Right lobe of liver (tissue), 4 donors: Measurements from ENCODE around the gene POU2F1.

ENCODE experiments used
- CTCF ChIP-seq, 4 donors: fragments of 200-600 bp in 3 of 4; fragments of 450-650 bp in 1 of 4; IDR thresholded peaks; one replicate each; pipeline versions ENCODE4 v1.5.1 to v1.8.0; 2016 to 2022; ENCODE audit warnings: antibody characterized with exemption in 4 of 4, mild to moderate bottlenecking in 2 of 4
- POLR2A ChIP-seq: fragments of 450-650 bp; IDR thresholded peaks from one replicate; pipeline ENCODE4 v1.6.1; 2017; ENCODE audit warnings: antibody characterized with exemption, mild to moderate bottlenecking
- donor health status: DM: no; HTN: no; CAD: no.
- donor health status: DM: no; HTN: no; CAD: no.
- donor health status: DM: no; HTN: yes; CAD: no.

GRCh38 chr1:167178831-167179230 is 41.9 kb upstream of the POU2F1 start:
- TF ChIP-seq CTCF (IDR thresholded peaks at IDR 0.05) (no peak), POLR2A (no peak)
